GM19397 (cell line): ENCODE data around the gene NPEPL1.
"Not testable (repeated sequence)": the region's sequence is repeated elsewhere in the genome, so short reads cannot be mapped to it uniquely, and the experiment has no call there.

ENCODE experiments used
- ATAC-seq: cut with Tn5 transposase; IDR thresholded peaks from one replicate; pipeline ENCODE4 v1.9.1; 2021; ENCODE audit warnings: mild to moderate bottlenecking, moderate library complexity; ENCODE audit not compliant: unreplicated experiment

Gene NPEPL1

DNA sequence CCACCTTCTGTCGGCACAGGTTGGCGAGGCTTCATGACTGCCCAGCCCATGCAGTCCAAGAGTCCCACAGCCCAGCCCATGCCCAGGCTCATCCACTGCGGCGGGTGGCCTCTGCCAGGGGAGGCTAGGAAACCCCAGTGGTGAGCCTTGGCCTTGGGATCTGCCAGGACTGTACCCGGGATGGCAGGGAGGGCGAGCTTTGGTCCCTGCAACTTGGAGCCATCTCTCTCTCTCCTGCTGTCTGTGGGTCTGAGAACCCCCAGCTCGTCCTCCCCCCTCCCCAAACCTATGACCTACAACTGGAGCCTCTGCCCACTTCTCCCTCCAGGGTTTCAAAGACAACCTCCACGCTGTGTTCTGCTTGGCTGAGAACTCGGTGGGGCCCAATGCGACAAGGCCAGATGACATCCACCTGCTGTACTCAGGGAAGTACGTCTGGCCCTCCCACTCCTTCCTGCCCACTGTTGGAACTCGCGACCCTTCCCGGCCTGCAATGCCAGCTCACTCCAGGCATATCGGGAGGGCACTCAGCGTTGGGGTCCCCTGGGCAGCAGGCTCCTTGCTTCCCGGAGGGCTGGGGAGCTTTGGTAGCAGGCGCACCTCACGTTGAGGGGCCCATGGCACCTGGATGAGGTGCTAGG lies 19.7 kb downstream of the NPEPL1 start:
- ATAC-seq, result no peak

DNA sequence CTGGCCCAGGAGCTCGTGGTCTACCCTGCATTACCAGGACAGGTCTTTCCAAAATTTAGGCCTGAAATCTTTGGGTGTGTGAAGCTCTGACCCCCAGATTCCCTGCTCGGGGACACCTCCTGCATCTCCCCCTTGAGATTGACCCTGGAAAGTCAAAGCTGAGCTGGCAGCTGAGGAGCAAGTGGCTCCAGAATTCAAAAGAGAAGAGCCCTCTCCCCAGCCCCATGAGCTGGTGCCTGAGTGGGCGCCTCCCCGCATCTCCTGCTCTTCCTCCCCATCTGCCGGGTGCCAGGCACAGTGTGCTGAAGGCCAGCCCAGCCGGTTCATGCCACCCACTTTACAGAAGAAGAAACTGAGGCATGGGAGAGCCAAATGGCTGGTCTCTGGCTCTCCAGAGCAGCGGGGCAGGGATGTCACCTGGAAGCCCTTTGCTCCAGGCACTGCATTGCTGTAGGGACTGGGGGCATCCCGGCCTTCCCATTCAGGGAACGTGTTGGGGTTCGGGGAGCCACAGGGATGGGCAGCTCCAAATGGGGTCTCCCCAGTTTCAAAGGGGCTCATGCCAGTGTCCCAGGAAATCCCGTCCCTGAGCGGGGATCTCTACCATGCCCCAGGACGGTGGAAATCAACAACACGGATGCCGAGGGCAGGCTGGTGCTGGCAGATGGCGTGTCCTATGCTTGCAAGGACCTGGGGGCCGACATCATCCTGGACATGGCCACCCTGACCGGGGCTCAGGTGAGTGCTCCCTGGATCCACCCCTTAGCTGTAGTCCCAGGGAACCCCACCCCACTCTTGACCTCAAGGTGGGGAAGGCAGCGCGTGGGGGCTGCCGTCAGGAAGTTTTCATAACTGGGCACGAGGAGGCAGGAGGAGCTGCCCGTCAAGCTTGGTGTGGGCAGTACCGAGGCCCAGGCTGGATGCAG lies 20.5 kb downstream of the NPEPL1 start:
- no peak for ATAC-seq

DNA sequence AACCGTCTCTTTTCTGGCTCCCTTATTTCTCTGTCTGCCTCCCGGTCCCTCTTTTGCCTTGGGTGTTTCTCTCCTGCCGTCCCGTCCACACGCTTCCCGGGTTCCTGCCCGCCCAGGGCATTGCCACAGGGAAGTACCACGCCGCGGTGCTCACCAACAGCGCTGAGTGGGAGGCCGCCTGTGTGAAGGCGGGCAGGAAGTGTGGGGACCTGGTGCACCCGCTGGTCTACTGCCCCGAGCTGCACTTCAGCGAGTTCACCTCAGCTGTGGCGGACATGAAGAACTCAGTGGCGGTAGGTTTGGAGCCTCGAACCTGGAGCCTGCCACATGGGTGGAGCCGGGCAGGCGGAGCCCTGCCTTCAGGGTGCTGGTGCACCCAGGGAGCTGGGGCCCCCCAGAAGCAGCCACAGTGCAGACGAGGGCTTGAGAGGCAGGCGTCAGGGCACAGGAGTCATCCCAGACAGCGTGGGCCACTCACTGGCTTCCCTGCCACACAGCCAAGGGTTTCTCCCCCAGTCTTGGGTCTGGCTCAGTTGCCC lies 21.3 kb downstream of the NPEPL1 start:
- ATAC-seq, result no peak

DNA sequence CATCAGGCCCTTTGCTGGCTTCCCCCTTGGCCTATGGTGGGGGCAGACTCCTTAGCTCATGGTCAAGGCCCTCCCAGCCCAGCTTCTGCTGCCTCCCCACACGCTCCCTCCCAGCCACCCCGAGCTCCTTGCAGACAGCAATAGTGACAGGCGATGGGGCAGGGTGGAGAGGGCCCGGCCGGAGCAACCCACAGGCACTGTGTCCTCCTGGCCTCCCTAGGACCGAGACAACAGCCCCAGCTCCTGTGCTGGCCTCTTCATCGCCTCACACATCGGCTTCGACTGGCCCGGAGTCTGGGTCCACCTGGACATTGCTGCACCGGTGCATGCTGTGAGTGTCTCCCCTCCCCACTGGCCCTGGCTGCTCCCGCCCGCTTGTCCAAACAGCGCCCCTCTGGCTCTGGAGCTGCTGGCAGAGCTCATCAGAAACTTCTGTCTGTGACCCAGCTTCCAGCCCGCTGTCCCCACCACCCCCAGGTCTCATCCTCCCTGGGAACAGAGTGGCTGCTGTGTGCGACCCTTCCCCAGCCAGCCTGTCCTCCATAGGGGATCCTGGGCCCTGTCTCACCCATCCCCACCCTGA lies 21.8 kb downstream of the NPEPL1 start:
- no peak for ATAC-seq

DNA sequence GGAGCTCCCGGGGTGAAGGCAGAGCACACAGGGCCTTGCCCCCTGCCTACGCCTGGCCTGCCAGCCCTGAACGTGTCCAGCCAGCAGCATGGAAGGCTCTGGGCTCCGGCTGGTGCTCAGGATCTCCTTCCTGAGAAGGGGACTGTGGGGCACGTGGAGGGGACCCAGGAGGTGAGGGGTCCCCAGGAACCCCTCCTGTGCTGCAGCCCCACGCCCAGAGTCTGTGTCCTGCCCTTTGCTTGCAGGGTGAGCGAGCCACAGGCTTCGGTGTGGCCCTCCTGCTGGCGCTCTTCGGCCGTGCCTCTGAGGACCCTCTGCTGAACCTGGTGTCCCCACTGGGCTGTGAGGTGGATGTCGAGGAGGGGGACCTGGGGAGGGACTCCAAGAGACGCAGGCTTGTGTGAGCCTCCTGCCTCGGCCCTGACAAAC lies 22.3 kb downstream of the NPEPL1 start:
- ATAC-seq, result no peak

DNA sequence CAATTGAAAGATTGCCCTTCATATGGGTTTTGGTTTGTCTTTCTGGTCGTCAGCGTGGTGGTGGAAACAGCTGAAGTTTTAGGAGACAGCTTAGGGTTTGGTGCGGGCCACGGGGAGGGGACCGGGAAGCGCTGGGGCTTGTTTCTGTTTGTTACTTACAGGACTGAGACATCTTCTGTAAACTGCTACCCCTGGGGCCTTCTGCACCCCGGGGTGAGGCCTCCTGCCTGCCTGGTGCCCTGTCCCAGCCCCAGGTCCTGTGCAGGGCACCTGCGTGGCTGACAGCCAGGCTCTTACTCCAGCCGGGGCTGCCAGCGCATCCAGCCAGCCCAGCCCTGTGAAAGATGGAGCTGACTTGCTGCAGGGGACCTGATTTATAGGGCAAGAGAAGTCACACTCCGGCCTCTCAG lies 22.8 kb downstream of the NPEPL1 start:
- ATAC-seq, result no peak

DNA sequence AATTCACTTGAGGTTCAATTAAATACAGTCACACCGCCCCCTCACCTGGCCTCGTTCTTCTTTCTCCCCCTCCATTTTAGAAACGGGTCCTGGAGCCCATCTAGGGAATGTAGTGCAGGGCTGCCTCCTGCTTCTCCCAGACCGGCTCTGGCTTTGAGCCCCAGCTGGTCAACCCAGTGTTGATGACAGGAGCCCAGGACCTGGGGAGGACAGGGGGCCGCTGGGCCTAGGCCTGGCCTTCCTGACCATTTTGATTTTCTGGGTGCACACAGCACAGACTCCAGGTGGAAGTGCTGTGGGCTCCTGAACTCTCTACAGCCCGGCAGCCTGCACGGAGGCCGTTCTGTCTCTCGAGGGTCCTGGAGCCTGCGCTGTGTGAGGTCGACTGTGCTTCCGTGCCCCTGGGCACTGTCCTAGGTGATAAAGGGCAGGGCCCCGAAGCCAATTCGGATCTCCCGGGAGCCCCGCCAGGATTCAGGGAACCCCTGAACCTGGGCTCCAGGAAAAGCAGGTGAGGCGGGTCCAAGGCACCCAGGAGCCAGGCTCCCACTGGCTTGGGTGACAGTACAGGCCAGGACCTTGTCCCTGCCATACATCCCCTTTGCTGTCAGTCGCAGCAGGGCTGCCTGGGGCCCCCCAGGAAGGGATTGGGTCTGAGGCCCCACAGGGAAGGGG lies 23.3 kb downstream of the NPEPL1 start:
- no peak for ATAC-seq

DNA sequence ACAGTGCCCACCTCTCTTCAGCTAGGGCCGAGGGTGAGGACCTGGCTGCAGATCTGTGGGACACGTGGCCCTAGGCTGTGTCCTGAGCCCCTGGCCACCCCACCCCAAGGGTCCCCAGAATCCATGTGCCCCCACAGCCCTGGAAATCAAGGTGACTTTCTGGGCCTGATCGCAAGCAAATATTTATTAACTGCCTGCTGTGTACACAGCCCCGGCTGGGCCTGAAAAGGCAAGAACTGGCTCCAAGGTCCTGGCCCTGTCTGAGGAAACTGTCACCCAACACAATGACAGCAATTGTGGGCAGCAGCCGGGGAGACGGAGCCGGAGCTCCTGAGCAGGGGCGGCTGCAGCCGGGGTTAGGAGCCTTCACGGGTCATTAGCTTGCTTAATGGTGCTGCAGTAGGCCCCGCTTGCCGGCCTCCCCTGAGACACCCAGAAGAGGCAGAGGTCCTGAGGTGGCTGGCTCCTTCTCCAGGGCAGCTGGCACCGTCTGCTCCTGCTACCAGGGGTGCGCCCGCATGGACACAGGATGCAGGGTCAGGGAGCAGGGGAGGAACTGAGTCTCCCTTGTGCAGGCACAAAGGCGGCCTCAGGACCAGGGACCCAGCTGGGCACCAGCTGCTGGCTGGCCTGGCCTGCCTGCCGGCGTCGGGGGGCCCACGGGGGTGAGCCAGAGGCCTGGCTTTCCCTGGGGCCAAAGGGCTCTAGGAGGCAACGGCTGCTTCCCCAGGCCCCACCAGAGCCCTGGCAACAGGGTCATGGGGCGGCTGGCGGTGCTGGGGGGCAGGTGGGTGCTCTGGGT lies 24.1 kb downstream of the NPEPL1 start:
- no peak for ATAC-seq

DNA sequence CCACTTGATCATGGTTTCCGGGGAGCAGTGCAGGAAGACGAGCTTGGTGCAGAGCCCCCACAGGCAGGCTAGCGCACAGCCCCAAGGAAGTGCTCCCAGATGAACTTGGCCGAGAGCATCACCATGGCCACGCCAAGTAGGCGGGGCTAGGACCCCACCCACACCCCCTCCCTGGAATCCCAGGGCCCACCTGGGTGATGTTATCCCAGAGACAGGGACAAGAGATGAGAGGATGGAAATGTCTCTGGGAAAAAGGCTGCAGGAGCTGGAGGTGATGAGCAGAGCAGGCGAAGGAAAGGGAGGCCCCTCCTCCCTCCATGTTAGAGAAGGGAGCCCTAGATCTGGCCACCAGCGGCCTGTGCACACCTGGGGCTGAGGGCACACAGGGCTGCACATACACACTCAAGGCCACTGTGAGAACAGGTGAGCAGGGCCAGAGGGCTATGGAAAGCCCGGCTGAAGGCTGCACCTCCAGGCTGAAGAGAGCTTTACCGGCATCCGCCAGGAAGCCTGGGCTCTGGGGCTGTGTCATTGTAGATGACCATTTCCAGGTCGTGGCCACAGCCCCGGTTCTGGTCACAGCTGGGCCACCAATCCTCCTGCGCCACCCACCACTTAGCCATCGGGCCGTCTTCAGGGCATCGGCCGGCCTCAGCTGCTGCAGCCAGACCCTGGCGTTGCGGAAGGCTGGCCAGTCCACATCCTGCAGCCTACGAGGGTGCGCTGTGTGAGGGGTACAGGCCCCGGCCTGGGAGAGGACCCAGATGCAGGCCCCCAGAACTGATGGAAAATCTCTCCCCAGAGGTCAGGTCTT lies 24.9 kb downstream of the NPEPL1 start:
- no peak for ATAC-seq

DNA sequence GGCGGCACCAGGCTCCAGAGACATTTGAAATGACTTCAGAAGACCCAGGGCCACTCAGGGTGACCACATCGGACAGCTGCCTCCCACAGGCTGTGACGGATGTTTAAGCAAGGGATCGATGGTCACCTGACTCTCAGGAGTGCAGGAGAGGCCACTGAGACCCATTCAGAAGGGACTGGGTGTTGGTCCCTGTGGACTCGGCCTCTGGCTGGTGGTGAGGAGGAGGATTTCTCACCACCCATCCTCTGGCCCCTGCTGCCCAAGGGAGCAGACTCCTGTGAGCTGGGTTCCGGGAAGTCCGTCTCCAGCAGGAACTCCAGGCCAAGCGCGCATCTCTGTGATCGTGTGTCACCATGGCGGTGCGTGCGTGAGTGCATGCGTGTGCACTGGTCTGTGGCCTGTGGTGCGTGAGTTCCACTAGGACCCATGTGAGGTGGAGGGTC lies 25.5 kb downstream of the NPEPL1 start:
- ATAC-seq, result no peak

DNA sequence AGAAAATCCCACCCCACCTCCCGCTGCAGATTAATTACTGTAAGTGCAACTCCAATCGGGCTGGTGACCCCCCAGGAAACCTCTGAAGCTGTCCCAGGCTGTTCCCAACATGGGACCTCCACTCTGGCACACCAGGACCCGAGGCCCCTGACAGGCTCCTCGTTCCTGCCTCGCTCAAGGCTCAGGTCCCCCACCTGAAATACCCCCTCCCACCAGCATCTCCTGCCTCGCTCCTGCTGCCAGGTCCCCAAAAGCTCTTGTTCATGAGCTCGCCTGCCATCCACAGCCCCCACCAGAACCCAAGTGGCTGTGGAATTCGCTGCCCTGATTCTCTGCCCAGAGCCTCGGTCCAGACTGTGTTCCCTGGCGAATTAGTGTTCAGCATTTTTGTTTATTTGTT lies 26.1 kb downstream of the NPEPL1 start:
- ATAC-seq, result no peak

DNA sequence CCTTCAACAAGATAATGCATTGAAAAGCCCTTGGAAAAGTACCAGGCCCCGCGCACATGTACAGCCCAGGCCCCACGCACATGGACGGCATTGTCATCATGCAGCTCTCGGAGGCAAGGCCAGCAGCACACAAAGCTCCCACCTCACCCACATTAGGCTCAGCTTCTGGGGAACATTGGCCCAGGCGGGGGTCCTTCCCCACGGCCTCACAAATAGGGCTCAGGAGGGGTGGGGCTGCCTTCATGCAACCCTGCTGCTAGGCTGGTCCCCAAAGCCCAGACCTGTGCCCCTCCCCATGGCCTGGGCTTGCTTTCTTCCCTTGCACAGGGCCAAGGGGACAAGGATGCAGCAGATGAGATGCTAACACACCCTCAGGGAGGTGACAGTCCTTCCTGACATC lies 26.7 kb downstream of the NPEPL1 start:
- ATAC-seq, result no peak

DNA sequence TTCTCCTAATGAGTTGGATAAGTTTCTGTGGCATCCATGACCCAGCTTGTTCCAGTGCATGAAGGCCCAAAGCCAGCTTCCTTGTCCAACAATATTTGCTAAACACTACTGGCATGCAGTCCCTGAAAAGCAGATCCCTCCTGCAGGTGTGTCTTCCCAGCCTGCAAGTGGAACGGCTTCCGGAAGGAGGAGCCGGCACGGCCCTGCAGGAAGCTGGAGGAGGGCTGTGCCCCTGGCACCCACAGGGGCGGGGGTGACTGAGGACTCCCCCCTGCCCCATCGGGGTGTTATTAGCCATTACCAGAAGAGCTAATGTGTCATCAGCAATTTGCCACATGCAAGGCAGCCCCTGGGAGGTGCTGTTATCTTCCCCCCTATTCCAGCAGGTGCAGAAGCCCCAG lies 27.4 kb downstream of the NPEPL1 start:
- ATAC-seq, result no peak

DNA sequence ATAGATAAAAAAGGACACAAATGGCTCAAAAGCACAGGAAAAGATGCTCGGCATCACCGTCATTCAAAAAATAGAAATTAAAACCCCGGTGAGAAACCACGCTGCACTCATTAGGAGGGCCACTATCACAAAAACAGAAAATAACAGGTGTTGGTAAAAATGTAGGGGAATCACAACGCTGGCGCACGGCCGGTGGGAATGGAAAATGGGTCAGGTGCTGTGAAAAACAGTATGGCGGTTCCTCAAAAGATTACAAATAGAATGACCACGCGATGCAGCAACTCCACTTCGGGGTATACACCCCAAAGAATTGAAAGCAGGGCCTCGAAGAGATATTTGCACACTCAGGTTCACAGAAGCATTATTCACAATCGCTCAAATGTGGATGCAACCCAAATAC lies 28.3 kb downstream of the NPEPL1 start:
- no peak for ATAC-seq

DNA sequence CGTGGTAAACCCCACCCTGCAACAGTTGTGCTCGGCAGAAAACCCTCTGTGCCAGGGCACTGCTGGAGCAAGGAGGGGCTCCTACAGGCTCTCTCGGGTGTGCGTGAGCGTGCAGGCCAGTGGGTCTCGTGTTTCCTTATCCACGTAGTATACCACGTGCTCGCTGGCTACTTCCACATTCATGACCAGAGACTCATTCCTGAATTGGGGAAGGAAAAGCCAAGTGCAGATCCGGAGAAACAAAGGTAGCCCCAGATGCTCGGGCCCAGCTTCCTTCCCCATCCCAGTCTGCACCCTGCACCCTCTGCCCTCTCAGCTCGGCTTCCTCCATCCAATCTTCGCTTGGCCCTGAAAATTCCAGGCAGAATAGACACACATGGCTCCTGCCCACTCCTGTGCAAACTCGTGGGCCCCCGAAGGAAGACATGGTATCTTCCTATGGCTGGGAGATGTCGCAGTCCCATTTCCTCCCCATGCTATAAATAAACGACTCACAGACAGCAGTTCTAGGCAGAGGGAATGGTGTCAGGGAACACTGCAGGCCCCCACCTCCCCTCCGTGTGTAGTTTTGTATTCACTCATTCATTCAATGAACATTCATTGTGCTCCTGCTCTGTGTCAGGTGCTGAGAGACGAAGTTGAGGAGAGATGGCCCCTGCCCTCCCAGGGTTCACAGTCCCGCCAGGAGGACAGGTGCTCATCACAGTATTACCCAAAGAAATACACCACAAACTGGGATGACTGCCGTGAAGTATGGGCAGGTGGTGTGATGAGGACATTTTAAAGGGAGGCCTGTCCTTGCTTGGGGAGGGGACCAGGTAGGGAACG lies 29.6 kb downstream of the NPEPL1 start:
- no peak for ATAC-seq

DNA sequence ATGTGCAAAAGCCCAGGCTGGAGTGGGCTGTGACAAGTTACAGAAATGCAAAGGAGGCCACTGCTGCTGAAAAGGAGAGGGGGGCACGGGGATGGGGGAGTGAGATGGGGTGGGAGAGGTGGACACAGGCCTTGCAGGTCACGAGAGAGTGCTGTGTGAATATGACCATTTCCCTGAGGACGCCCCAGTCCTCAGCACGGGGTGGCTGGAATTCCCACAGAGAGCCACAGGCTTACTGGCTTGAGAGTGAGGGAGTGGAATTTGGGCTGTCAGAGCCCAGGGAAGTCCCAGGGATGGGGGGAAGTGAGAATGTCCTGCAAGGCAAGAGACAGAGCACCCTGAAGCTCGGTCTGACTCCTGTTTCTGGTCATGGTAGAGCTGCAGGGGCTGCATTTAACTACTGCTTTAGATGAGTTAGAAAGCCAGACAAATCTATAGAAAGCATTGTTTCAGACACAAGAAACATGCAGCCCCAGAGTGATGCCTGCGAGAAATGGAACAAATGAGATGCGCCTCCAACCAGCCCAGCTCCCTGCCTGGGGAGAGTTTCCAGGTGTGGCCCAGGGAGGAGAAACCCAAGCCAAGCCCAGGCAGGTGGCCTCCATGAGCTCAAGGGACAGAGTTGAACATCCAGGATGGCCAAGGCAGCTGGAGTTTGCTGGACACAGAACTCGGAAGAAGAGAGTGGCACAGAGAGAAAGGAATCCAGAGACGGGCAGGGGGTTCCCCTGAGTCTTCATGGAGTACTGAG lies 30.5 kb downstream of the NPEPL1 start:
- no peak for ATAC-seq

DNA sequence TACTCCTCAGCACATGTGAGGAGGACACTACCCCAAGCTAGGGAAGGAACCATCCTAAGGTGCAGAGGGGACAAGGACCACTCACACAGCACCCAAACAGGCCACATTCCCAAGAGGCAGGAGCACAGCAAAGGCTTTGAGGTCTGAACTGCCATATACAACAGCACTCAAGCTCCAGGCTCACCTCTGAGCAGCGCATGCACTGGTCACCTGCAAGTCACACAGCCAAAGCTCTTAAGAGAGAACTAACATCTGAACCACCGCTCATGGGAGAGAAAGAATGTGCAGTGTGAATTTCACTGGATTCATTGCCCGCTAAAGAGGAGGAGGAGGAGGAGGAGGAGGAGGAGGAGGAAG lies 31.0 kb downstream of the NPEPL1 start:
- no peak for ATAC-seq

DNA sequence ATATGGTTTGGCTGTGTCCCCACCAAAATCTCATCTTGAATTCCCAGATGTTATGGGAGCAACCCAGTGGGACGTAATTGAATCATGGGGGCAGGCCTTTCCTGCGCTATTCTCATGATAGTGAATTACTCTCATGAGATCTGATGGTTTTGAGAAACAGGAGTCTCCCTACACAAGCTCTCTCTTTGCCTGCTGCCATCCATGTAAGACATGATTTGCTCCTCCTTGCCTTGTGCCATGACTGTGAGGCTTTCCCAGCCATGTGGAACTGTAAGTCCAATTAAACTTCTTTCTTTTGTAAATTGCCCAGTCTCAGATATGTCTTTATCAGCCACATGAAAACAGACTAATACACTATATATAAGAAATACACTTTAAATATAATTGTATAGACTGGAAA lies 33.6 kb downstream of the NPEPL1 start:
- ATAC-seq, result not testable (repeated sequence)
